ENCODE data around the gene BLNK.
"Not testable (repeated sequence)": the region's sequence is repeated elsewhere in the genome, so short reads cannot be mapped to it uniquely, and the experiment has no call there.

BLNK gene

DNA sequence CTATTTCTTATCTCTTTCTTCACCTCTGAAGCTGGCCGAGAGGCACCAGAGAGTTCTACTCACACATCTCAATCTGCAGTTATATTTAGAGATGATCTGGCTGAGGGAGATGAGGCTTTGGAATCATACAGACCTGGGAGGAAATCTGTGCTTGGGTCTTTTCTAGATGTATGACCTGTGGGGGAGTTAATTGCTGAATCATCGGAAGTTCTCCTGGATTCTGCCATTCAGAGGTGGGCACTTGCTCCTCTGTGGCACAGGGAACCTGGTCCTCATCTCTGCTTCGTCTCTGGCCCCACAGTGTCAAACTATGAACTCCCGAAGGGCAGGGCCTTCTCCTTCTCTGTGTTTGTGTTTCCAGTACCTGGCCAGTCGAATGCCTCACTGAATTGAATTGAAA is 52.5 kb downstream of the BLNK start:
- no peak for DNase-seq

DNA sequence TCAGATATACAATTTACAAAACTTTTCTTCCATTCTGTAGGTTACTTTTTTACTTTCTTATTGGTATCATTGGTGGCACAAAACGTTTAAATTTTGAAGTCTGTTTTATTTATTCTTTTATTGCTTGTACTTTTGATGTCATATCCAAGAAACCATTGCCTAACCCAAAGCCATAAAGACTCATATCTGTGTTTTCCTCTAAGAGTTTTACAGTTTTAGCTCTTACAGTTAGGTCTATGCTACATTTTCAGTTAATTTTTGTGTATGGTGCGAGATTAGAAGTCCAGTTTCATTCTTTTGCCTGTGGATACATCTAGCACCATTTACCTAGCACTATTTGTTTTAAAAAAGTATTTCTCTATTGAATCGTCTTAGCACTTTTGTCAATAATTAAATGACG is 53.7 kb downstream of the BLNK start:
- no peak for DNase-seq

DNA sequence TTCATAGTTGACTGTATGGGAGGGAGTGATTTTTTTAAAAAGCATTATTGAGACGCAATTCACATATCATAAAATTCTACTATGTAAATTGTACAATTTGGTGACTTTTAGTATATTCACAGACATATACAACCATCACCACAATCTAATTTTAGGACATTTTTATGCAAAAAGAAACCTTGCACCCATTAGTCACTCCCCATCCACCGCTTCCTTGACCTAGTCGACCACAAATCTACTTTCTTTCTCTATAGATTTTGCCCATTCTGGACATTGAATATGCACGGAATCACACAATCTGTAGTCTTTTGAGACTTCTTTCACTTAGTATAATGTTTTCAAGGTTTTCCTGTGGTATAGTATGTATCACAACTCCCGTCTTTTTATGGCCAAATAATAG is 54.6 kb downstream of the BLNK start:
- no peak for DNase-seq

DNA sequence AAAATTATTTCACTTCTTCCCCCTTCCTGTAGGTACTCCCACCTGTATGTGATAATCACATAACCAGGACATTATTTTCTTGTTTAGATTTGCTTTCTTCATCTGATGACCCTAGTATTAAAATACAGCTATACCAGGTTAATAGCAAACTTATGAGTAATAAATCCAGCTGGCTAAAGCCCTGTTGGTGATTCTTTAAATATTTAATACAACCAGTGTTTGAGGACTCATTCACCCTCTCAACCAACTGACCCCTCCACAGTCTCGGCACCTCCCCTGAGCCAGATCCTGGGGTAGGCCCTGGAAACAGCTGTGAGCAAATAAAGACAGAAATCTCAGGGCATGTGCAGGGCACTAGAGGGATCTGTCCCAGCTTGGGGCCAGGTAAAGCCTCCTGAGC is 58.5 kb downstream of the BLNK start:
- DNase-seq, result no peak

DNA sequence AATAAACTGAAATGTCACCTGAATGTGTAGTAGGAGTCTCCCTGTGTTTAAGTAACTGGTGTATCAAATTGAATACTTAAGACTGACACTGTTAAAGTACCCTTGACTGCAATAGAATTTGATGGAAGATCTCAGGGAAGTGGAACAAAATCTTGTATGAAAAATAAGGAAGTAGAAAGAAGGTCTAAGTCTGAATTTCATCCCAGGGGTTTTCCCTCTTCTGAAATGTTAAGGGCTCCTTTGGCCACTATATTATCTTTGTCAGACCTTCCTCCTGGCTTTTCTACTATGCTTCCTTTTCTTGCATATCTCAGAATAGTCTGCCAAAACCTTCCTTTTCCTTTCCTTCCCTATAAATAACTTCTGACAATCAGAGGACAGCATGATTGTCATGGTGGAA is 59.6 kb downstream of the BLNK start:
- DNase-seq, result no peak

DNA sequence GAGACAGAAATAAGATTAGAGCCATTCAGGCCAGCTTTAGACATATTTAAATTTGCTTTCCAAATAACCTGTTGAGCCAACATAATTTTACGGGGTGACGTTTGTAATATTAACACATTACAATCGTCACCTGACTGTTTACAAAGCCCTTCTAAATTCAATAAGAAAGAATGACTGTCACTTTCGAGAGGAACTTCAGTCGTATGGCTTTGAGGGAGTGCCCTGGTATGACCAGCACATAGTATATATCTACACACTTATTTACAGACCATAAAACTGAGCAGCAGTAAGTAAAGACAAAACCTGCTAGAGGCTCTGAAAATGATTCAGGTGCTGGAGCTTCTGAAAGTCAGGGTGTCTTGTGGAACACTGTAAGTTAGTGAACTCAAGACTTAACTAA is 62.4 kb downstream of the BLNK start:
- DNase-seq, result no peak

DNA sequence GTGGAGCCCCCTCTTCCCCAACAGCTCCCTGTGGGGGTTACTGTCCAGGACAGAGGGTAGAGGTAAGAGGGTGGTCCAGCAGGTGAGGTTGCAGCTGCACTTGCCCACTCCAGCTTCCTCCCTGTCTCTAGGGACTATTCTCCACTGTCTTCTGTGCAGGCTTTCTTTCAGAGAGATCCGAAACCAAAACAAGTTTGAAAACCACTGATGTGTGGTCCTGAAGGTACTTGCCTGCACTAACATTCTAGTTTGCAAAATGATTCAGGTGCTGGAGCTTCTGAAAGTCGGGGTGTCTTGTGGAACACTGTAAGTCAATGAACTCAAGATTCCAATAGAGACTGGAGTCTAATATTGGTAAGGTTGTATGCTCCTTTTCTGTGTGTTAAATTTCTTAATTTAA is 63.1 kb downstream of the BLNK start:
- DNase-seq, result no peak

DNA sequence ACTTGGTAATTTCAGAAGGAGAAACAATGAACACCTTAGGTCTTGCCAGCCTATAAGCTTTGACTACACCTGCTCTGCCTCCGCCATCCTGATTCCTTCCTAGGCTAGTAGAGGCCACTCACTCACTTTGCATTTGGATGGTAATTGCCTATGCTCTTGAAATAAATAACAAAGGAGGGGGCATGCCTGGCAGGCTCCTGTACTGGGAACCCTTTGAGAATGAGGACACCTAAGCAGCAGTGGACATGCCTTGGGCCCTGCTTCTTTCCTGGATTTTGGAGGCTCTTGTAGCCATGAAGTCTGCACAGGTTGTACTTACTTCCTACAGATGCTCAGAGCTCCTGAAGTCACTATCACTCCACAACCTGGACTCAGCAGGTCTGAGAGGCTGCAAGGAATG is 65.8 kb downstream of the BLNK start:
- DNase-seq, result no peak

DNA sequence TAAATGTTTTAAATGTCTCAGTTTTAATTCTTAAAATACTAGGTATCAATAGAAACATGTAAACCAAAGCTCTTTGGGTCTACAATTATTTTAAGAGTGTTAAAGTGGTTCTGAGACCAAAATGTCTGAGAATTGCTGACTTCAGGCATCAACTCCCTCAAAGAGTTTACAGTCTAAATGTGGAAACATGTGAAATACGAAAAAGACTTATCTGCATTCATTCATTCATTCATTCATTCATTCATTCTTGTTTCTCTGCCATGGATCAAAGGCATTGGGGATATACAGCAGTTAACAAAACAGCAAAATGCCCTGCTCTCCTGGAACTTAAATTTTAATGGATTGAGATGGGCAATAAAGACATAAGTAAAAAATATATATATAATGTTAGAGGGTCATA is 69.8 kb downstream of the BLNK start:
- DNase-seq, result no peak

DNA sequence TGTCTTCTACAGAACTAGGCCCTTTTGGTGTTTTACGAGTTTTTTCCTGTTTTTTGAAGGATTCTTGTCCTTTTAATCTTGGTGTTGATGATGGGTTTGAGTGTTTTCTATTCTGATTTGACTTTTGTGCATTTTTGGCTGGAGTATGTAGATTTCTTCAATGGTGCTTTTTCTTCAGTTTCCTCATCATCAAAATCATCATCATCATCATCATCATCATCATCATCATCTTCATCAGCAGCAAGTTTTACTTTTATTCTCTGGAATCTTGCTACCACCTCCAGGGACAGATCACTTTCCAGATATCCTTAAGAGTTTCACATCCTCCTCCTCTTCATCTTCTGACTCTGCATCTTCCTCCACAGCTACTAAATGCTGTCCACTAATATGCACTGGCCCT is 81.9 kb downstream of the BLNK start:
- not testable (repeated sequence) for DNase-seq

DNA sequence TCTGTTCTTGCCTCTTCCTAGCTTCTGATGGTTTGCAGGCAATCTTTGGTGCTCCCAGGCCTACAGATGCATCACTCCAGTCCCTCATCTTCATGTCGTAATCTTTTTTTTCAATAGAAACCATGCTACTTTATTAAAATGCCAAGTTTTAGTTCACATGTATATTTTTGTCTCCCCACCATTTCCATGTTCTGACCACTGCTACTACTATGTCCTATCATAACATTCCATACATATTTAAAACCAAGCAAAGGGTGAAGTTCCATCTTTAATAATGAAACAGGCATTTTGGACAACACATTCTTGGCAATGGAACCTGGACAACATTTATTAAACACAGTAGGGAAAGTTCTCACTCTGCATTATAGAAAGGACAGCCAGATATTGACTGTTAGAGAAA is 82.5 kb downstream of the BLNK start:
- DNase-seq, result no peak

DNA sequence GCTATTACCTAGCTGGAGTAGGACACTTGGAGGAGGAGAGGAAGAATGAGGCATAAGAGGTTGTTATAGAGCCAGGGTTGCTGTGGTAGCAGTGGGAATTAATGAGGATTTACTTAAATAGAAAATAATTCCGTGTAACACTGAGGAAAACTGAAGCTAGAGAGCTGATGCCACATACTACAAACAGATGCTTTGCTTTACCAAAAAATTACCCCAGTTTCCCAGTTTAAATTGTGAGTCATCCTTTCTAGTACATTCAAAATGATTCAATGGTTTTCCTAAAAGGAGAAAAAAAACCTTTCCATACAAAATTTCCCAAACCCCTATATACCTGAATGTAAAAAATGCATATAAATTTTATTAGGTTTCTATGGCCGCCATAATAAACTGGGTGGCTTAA is 82.9 kb downstream of the BLNK start:
- no peak for DNase-seq

DNA sequence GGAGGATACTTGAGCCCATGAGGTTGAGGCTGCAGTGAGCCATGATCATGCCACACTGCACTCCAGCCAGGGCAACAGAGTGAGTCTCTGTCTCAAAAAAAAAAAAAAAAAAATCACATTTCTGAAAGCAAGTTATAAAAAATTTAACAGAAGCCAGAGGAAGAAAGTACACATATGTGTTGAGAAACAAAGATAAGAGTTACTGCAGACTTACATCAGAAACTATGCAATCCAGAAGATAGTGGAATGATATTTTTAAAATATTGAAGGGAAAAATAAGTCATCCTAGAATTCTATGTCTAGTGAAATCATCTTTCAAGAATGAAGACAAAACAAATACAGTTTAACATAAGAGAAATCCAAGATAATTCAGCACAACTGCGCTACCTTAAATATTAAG is 94.4 kb downstream of the BLNK start:
- no peak for DNase-seq

DNA sequence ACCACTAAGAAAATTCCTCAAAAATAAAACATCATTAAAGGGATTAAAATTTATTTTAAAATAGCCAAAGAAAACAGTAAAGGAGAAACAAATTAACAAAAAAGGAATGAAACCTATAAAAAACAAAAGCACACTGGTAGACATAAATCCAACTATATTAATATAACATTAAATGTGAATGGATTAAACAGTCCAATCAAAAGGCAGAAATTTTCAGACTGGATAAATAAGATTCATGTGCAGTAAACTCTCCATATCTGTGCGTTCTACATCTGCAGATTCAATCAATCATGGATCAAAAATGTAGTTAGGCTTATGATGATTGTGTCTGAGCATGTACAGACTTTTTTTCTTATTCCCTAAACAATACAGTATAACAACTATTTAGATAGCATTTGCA is 98.7 kb downstream of the BLNK start:
- no peak for DNase-seq

DNA sequence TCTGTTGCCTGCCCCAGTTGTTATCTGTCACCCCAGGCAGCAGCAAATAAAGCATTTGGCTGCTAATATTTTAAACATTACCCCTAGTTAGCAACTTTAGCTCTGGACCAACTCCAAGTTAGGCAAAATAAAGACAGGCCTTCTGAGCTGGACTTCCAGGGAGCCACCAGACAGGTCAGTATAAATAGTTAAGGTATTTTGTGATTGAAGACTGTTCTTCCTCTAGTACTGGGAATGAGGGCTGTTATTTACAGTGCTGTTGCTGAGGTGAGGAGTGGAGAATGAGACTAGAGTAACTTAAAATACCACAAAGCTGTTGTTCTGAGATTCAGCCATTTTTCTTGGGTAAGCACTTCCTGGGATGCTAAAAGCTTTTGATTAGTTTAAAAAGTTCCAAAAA is 101.1 kb downstream of the BLNK start:
- DNase-seq, result no peak

DNA sequence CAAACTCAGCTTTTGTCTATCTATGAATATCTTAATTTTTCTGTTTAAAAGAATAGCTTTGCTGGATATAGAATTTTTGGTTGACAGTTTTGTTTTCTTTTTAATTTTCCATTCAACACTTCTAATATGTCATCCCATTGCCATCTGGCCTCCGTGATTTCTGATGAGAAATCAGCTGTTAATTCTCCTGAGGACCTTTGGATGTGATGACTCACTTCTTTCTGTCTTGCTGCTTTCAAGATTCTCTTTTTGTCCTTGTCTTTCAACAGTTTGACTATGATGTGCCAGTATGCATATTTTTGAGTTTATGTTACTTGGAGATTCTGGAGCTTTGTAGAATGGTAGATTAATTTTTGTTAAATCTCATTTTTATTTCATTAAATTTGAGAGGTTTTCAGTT is 102.8 kb downstream of the BLNK start:
- no peak for DNase-seq

DNA sequence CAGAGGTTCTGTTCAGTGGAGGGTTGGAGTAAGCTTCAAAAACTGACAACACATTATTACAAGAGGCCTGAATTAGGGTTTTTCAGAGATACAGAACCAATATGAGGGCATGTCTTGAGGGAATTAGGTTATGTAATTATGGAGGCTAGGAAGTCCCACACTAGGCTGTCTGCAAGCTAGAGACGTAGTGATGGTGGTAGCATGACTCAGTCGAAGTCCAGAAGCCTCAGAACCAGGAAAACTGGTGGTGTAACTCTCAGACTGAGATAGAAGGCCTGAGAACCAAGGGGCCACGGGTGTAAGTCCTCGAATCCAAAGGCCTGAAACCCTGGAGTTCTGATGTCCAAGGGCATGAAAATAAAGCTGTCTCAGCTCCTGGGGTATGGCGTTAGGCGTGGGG is 105.6 kb downstream of the BLNK start:
- DNase-seq, result no peak

DNA sequence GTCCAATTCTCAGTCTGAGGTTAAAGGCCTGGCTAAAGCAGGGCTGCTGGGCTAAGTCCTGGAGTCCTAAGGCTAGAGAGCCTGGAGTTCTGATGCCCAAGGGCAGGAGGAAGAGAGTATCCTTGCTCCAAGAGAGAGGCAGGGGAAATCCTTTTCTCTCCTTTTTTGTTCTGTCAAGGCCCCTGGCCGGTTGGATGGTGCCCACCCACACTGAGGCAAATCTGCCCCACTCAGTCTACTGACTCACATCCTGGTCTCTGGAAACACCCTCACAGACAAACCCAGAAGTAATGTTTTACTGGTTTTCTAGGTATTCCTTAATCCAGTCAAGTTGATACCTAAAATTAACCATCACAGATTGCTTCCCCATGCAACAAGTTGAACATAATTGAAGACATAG is 118.3 kb downstream of the BLNK start:
- DNase-seq, result no peak

DNA sequence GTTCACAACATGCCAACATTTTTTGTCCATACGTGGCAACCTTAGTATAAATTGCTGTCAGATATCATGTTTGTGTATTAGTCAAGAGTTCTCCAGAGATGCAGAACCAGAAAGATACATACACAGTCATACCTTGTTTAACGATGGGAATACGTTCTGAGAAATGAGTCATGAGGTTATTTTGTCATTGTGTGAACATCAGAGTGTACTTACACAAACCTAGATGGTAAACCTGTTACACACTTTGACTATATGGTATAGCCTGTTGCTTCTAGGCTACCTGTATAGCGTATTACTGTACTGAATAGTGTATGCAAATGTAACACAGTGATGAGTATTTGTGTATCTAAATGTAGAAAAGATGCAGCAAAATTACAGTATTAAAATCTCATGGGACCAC is 118.9 kb downstream of the BLNK start:
- no peak for DNase-seq

Data from stimulated activated CD4-positive, alpha-beta T cell treated with anti-CD3 and anti-CD28 coated beads, Interleukin-15, amount 100 ng/mL, for 24 hours (primary cell).